HG03066 (cell line): ENCODE measurements around the gene C8G.

Experiments used
- ATAC-seq: cut with Tn5 transposase; IDR thresholded peaks from one replicate; pipeline ENCODE4 v1.9.1; 2021; ENCODE audit warnings: low read depth; ENCODE audit not compliant: unreplicated experiment

C8G gene

GRCh38 chr9:136940526-136941230 lies 4.4 kb upstream of the C8G start:
- ATAC-seq, result no peak

GRCh38 chr9:136941231-136942111 lies 3.6 kb upstream of the C8G start:
- ATAC-seq, result no peak

- ATAC-seq, result no peak
Observed at GRCh38 chr9:136942112-136942880, 2.7 kb upstream of the C8G start.

GRCh38 chr9:136942881-136943230 lies 2.2 kb upstream of the C8G start:
- no peak for ATAC-seq

- no peak for ATAC-seq
Observed at GRCh38 chr9:136943291-136944211, 1.5 kb upstream of the C8G start.

- ATAC-seq, result peak; percentile 32
Observed at GRCh38 chr9:136944212-136944518, 878 bp upstream of the C8G start.

GRCh38 chr9:136945333-136946227 lies 537 bp downstream of the C8G start:
- ATAC-seq, result no peak

GRCh38 chr9:136946228-136947027 lies 1.4 kb downstream of the C8G start:
- no peak for ATAC-seq

GRCh38 chr9:136947028-136947891 lies 2.2 kb downstream of the C8G start:
- ATAC-seq, result no peak

- no peak for ATAC-seq
Observed at GRCh38 chr9:136947955-136948510, 3.0 kb downstream of the C8G start.

GRCh38 chr9:136949239-136949816 lies 4.3 kb downstream of the C8G start:
- no peak for ATAC-seq

GRCh38 chr9:136949817-136950655 lies 5.0 kb downstream of the C8G start:
- ATAC-seq, result peak; percentile 81

- ATAC-seq, result no peak
Observed at GRCh38 chr9:136950656-136951276, 5.7 kb downstream of the C8G start.

- ATAC-seq, result no peak
Observed at GRCh38 chr9:136951541-136952320, 6.7 kb downstream of the C8G start, which contains the start of gene LCN12. LCN12 (plus strand) TSS chr9:136952273; CDS start chr9:136952328, 55 bp downstream.
